Sigmoid colon (tissue), 7 donors: ENCODE data around the gene ZNF467. TPM values are rescaled to one million over a fixed set of nuclear protein-coding genes. Genes with fewer than 3 reads are reported as not detected.

Experiments used
- DNase-seq: peaks from one replicate; pipeline ENCODE4 v3.0.0-alpha.2; 2019
- H3K27ac ChIP-seq, 4 donors: fragments of 200-600 bp; sonication (generic); one replicate each; pipeline ENCODE4 v1.5.1; 2016 to 2019; ENCODE audit warnings: mild to moderate bottlenecking in 1 of 4
- H3K27me3 ChIP-seq, 3 donors: fragments of 200-600 bp; sonication (generic); one replicate each; pipeline ENCODE4 v1.5.1; 2019; ENCODE audit warnings: mild to moderate bottlenecking in 1 of 3
- H3K36me3 ChIP-seq, 4 donors: fragments of 200-600 bp; sonication (generic); one replicate each; pipeline ENCODE4 v1.5.1; 2016 to 2019
- H3K4me1 ChIP-seq, 4 donors: fragments of 200-600 bp; sonication (generic); one replicate each; pipeline ENCODE4 v1.5.1; 2017 to 2019
- H3K4me3 ChIP-seq, 4 donors: fragments of 200-600 bp; sonication (generic); one replicate each; pipeline ENCODE4 v1.5.1; 2017 to 2019; ENCODE audit warnings: mild to moderate bottlenecking in 2 of 4, moderate library complexity in 1 of 4
- H3K9me3 ChIP-seq, 4 donors: fragments of 200-600 bp in 3 of 4; sonication (generic) in 3 of 4; one replicate each; pipeline versions ENCODE4 v1.5.1 to v1.6.1; 2013 to 2019
- EP300 ChIP-seq, 4 donors: sonication (generic); formaldehyde crosslinking; IDR thresholded peaks; one replicate each; pipeline ENCODE4 v1.6.1; 2017; ENCODE audit warnings: antibody characterized with exemption in 4 of 4
- POLR2A ChIP-seq, 2 donors: fragments of 450-650 bp; IDR thresholded peaks; one replicate each; pipeline ENCODE4 v1.6.1; 2016; ENCODE audit warnings: antibody characterized with exemption in 2 of 2, mild to moderate bottlenecking in 2 of 2, moderate library complexity in 2 of 2
- POLR2AphosphoS5 ChIP-seq, 4 donors: sonication (generic); formaldehyde crosslinking; IDR thresholded peaks; one replicate each; pipeline ENCODE4 v1.6.1; 2017; ENCODE audit warnings: antibody characterized with exemption in 4 of 4
- WGBS, 2 donors: extraction: QIAGEN DNeasy Blood & Tissue Kit; methylation state at CpG; one replicate each; pipeline ENCODE4 v1.1.7; 2013; 5-methylcytosine and 5-hydroxymethylcytosine counted together
- intact Hi-C: fragments of 100-400 bp; cut with DNase I; formaldehyde crosslinking; loops from one replicate; pipeline ENCODE4 v1.15.1; 2023
- polyA plus RNA-seq, 3 donors: library from polyadenylated mRNA; stranded (reverse); fragments of 200-250 nt; gene quantifications; one replicate each; pipeline ENCODE4 v1.2.3, GENCODE V29; 2013
- total RNA-seq, 4 donors: library from RNA; depleted of rRNA; stranded (reverse); fragments of >200 nt; gene quantifications; one replicate each; pipeline ENCODE4 v1.1.0, GENCODE V29; 2016
- TF ChIP-seq, protein P1 (sequence below), 4 experiments: fragments of 450-650 bp in 3 of 4; fragments of 200-600 bp in 1 of 4; IDR thresholded peaks; one replicate each; pipeline ENCODE4 v1.5.1; 2016 to 2019; ENCODE audit warnings: antibody characterized with exemption in 4 of 4, mild to moderate bottlenecking in 3 of 4, moderate library complexity in 2 of 4
- donor health status: healthy with polysubstance abuse.
- donor health status: Bipolar disorder and iron deficiency.
- donor health status: healthy.

The ZNF467 gene
- total and polyA plus RNA-seq, 7 donors = 3.0 to 15.7 (median 7.1) TPM

DNA sequence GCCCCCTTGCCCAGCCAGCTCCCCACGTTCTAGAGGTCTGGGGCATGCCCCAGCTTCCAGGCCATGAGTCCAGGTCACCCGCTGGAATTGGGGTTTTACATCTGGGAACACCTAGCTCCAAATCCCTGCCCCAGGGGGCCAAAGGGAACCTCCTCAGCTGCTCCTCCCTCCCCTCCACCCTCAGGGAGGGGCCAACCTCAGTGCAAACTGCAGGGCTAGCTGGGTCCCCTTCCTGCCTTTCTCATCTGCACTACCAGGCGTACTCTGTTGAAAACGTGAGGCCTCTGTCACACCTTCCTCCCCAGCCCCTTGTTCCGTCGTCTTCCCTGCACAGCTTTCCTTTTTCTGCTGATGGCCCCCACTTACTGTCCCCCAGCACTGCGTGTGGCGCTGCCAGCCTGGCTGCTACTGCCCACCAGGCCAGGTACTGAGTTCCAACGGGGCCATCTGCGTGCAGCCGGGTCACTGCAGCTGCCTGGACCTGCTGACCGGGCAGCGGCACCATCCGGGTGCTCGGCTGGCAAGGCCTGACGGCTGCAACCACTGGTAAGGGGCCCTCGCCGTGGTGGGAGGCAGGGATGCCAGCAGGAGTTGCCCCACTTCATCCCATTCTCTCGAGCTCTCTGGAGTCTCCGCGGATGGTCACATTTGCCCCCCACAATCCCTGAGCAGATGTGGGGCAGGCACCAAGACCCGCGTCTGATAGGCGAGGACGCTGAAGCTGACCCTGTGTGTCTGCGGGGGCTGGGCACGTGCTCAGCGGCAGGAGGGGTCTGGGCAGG, 40.1 kb upstream of the ZNF467 start:
- TF ChIP-seq, protein P1, sequence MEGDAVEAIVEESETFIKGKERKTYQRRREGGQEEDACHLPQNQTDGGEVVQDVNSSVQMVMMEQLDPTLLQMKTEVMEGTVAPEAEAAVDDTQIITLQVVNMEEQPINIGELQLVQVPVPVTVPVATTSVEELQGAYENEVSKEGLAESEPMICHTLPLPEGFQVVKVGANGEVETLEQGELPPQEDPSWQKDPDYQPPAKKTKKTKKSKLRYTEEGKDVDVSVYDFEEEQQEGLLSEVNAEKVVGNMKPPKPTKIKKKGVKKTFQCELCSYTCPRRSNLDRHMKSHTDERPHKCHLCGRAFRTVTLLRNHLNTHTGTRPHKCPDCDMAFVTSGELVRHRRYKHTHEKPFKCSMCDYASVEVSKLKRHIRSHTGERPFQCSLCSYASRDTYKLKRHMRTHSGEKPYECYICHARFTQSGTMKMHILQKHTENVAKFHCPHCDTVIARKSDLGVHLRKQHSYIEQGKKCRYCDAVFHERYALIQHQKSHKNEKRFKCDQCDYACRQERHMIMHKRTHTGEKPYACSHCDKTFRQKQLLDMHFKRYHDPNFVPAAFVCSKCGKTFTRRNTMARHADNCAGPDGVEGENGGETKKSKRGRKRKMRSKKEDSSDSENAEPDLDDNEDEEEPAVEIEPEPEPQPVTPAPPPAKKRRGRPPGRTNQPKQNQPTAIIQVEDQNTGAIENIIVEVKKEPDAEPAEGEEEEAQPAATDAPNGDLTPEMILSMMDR (IDR thresholded peaks at IDR 0.05) = no peak
- TF ChIP-seq POLR2AphosphoS5 (IDR thresholded peaks at IDR 0.05) (no peak), POLR2A (IDR thresholded peaks at IDR 0.05) (no peak), EP300 (IDR thresholded peaks at IDR 0.05) (no peak)
- Histone ChIP-seq H3K4me1 (no peaks in the 10 kb centered on the region), H3K9me3 (no peaks in the 10 kb centered on the region), H3K36me3 (no peaks in the 10 kb centered on the region), H3K27me3 (no peaks in the 10 kb centered on the region), H3K27ac (no peak overlapping the region), H3K4me3 (no peak overlapping the region)
- intact Hi-C loops = no loop called here
- no peak for DNase-seq
- 87 to 88% methylated on average over 28 of the region's 28 CpGs for WGBS, 2 donors

DNA sequence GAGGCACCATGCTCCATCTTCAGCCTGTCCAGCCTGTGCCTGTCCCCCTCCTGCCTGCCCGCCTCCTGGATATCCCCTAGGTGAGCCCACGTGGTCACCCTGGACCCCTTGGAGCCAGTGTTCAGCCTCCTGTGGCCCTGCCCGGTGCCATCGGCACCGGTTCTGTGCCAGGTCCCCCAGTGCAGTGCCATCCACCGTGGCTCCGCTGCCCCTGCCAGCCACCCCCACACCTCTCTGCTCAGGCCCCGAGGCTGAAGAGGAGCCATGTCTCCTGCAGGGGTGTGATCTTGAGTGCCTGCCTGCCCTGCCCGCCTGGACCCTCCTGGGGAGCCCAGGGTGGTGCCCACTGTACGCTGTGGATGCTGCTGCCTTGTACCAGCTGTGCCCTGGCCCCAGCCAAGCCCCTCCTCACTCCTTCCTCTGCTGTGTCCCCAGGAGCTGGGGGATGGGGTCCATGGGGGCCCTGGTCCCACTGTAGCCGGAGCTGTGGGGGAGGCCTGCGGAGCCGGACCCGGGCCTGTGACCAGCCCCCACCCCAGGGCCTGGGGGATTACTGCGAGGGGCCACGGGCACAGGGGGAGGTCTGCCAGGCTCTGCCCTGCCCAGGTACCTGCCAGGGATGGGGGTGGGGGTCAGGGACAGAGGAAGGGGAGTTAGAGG, 38.6 kb upstream of the ZNF467 start:
- intact Hi-C loops = no loop called here
- Histone ChIP-seq H3K27me3 (no peaks in the 10 kb centered on the region), H3K4me1 (no peaks in the 10 kb centered on the region), H3K36me3 (no peaks in the 10 kb centered on the region), H3K4me3 (no peak overlapping the region), H3K9me3 (no peaks in the 10 kb centered on the region), H3K27ac (no peak overlapping the region)
- DNase-seq = no peak
- 87 to 91% methylated on average over 16 of the region's 16 CpGs for WGBS, 2 donors
- TF ChIP-seq POLR2AphosphoS5 (IDR thresholded peaks at IDR 0.05) (no peak), EP300 (IDR thresholded peaks at IDR 0.05) (no peak), POLR2A (IDR thresholded peaks at IDR 0.05) (no peak)
- TF ChIP-seq, protein P1 (IDR thresholded peaks at IDR 0.05) = no peak

- Histone ChIP-seq H3K36me3 (no peaks in the 10 kb centered on the region), H3K9me3 (no peaks in the 10 kb centered on the region), H3K4me1 (no peaks in the 10 kb centered on the region), H3K4me3 (no peak overlapping the region), H3K27me3 (no peaks in the 10 kb centered on the region), H3K27ac (no peak overlapping the region)
- no peak for DNase-seq
- intact Hi-C loops = no loop called here
- TF ChIP-seq, protein P1 (IDR thresholded peaks at IDR 0.05) = no peak
- TF ChIP-seq POLR2A (IDR thresholded peaks at IDR 0.05) (no peak), POLR2AphosphoS5 (IDR thresholded peaks at IDR 0.05) (no peak), EP300 (IDR thresholded peaks at IDR 0.05) (no peak)
- 27 to 51% methylated on average over 3 of the region's 3 CpGs for WGBS, 2 donors
Observed at GRCh38 chr7:149811221-149811620, 37.8 kb upstream of the ZNF467 start.

DNA sequence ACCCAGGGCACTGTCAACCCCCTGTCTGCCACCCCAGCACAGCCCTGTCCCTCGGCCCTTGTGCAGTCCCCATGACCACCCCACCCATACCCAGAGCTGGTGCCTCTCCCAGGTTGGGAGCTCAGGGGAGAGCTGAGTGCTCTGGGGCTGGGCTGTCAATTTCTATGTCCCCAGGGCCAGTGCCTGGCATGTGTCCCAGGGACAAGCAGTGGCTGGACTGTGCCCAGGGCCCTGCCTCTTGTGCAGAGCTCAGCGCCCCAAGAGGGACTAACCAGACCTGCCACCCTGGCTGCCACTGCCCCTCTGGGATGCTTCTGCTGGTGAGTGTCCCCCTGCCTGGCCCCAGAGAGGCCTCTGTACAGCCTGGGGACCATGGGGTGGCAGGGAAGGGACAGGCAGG, 35.8 kb upstream of the ZNF467 start:
- no peak overlapping the region for H3K27ac ChIP-seq
- no peak for TF ChIP-seq POLR2AphosphoS5 (IDR thresholded peaks at IDR 0.05)
- TF ChIP-seq EP300 (IDR thresholded peaks at IDR 0.05) = no peak
- no peak for TF ChIP-seq POLR2A (IDR thresholded peaks at IDR 0.05)
- TF ChIP-seq, protein P1 (IDR thresholded peaks at IDR 0.05) = no peak
- H3K4me1 ChIP-seq = no peaks in the 10 kb centered on the region
- H3K27me3 ChIP-seq = no peaks in the 10 kb centered on the region
- 66 to 93% methylated on average over 2 of the region's 2 CpGs for WGBS, 2 donors
- H3K9me3 ChIP-seq = no peaks in the 10 kb centered on the region
- no peak overlapping the region for H3K4me3 ChIP-seq
- intact Hi-C loops = no loop called here
- no peaks in the 10 kb centered on the region for H3K36me3 ChIP-seq
- DNase-seq = no peak
